Measurements from ENCODE around the gene CTU2.

DNA sequence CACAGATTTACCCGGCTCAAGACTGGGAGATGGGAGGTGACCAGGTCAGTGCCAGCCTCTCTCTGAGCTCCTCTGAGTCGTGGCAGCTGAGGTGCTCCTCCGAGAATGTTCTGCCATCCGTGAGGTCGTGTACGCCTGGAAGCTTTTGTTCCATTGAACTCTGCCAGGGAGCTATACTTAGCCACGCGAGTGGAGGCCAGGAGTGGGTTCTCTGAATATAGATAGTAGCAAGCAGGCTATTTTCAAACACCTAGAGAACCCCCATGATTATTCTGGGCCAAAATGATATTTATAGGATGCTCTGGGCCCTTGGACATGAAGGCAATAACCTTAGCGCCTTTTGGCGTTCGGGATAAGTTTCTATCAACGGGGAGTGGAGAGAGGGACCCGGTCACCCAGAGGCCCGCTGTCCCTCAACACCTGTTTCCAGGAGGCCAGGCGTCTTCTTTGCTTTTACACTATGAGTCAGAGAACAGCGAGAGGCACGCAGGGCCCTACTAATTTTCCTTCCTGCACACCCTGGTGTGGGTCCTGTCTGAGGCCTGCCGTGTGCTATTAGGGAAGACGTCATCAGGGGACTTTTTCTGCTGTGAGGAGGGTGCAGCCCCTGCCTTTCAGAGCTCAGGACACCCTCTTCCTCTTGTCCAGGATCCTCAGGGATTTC, 32.5 kb upstream of the CTU2 start:
- no peak for TF ChIP-seq MEF2B (IDR thresholded peaks at IDR 0.05; ENCODE audit: partially characterized antibody, poor library complexity, severe bottlenecking)
- no peak for TF ChIP-seq CTCF (IDR thresholded peaks at IDR 0.05 in 2 of 3, conservative IDR thresholded peaks at IDR 0.05 in 1 of 3; ENCODE audit: control insufficient read depth in 2 of 3, extremely low read depth in 1 of 3, insufficient read depth in 1 of 3, low read depth in 3 of 3, low read length in 3 of 3)
- TF ChIP-seq, protein P1, sequence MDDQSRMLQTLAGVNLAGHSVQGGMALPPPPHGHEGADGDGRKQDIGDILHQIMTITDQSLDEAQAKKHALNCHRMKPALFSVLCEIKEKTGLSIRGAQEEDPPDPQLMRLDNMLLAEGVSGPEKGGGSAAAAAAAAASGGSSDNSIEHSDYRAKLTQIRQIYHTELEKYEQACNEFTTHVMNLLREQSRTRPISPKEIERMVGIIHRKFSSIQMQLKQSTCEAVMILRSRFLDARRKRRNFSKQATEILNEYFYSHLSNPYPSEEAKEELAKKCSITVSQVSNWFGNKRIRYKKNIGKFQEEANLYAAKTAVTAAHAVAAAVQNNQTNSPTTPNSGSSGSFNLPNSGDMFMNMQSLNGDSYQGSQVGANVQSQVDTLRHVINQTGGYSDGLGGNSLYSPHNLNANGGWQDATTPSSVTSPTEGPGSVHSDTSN (IDR thresholded peaks at IDR 0.05; ENCODE audit: insufficient replicate concordance, low read depth, low read length) = no peak
- no peak for TF ChIP-seq CEBPB (IDR thresholded peaks at IDR 0.05; ENCODE audit: borderline replicate concordance in 1 of 2, low read depth in 2 of 2, low read length in 2 of 2)
- no peak for TF ChIP-seq GATAD2B (conservative IDR thresholded peaks at IDR 0.05; ENCODE audit: low read depth)
- no peak for TF ChIP-seq CHD1 (IDR thresholded peaks at IDR 0.05; ENCODE audit: low read depth, low read length)
- no peak for TF ChIP-seq RFX5 (IDR thresholded peaks at IDR 0.05; ENCODE audit: low read depth, low read length)

All from GM12878 (cell line).